Neutrophil (primary cell): ENCODE data around the gene OR2M5.

Experiments
- H3K27ac ChIP-seq: fragments of 200-600 bp; sonication (generic); 2 replicates; pipeline ENCODE4 v1.5.1; 2016; ENCODE audit warnings: mild to moderate bottlenecking, moderate library complexity
- H3K27me3 ChIP-seq: fragments of 200-600 bp; sonication (generic); 2 replicates; pipeline ENCODE4 v1.6.0; 2016; ENCODE audit warnings: mild to moderate bottlenecking
- H3K36me3 ChIP-seq: fragments of 200-600 bp; sonication (generic); 2 replicates; pipeline ENCODE4 v1.5.1; 2017
- H3K4me1 ChIP-seq, 2 experiments: fragments of 200-600 bp in 1 of 2; sonication (generic) in 1 of 2; 1 replicate in 1 of 2; 2 replicates in 1 of 2; pipeline versions ENCODE4 v1.5.1 to v1.6.1; 2013 to 2016; ENCODE audit warnings: low read depth in 1 of 2, low read length in 1 of 2, mild to moderate bottlenecking in 1 of 2, moderate library complexity in 1 of 2; ENCODE audit not compliant: control insufficient read depth in 1 of 2, insufficient read depth in 1 of 2
- H3K4me3 ChIP-seq, 2 experiments: fragments of 200-600 bp in 1 of 2; sonication (generic) in 1 of 2; 1 replicate in 1 of 2; 2 replicates in 1 of 2; pipeline ENCODE4 v1.5.1; 2013 to 2016; ENCODE audit warnings: low read depth in 1 of 2, low read length in 1 of 2, mild to moderate bottlenecking in 1 of 2, moderate library complexity in 1 of 2
- H3K9me3 ChIP-seq: fragments of 200-600 bp; sonication (generic); 2 replicates; pipeline ENCODE4 v1.5.1; 2016
- TF ChIP-seq, protein P1 (sequence below): fragments of 200-600 bp; sonication (generic); IDR thresholded peaks from 2 replicates; pipeline ENCODE4 v1.5.1; 2016; ENCODE audit warnings: antibody characterized with exemption

OR2M5 gene

DNA sequence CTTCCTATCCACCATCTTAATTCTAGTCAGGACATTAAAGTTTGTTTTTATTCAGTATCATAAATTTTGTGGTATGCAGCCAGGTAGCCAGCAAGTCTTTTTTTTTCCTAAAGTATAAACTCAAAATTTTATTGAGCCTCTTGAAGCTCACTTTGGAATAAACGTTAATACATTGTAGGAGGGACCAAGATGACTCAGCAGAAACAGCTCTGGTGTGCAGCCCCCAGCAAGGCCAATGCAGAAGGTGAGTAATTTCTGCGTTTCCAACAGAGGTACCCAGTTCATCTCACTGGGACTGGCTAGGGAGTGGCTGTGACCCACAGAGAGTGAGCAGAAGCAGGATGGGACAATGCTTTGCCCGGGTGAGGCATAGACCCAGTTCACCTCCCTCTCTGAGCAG, 42.4 kb downstream of the OR2M5 start:
- TF ChIP-seq, protein P1, sequence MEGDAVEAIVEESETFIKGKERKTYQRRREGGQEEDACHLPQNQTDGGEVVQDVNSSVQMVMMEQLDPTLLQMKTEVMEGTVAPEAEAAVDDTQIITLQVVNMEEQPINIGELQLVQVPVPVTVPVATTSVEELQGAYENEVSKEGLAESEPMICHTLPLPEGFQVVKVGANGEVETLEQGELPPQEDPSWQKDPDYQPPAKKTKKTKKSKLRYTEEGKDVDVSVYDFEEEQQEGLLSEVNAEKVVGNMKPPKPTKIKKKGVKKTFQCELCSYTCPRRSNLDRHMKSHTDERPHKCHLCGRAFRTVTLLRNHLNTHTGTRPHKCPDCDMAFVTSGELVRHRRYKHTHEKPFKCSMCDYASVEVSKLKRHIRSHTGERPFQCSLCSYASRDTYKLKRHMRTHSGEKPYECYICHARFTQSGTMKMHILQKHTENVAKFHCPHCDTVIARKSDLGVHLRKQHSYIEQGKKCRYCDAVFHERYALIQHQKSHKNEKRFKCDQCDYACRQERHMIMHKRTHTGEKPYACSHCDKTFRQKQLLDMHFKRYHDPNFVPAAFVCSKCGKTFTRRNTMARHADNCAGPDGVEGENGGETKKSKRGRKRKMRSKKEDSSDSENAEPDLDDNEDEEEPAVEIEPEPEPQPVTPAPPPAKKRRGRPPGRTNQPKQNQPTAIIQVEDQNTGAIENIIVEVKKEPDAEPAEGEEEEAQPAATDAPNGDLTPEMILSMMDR, result no peak

DNA sequence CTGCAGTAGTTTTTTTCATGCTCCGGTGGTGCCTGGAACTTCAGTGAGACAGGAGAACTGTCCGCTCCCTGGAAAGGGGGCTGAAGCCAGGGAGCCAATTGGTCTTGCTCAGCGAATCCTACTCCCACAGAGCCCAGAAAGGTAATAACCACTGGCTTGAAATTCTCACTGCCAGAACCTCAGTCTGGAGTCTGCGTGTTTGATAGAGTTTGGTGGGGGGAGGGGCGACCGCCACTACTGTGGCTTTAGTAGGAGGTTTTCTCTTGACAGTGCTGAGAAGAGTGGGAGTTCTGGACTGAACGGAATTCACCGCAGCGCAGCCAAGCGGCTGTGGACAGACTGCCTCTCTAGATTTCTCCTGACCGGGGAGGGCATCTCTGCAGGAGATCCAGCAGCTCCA, 44.1 kb downstream of the OR2M5 start:
- Histone ChIP-seq H3K9me3 (no peaks in the 10 kb centered on the region), H3K36me3 (no peaks in the 10 kb centered on the region), H3K4me3 (no peak overlapping the region), H3K27me3 (no peaks in the 10 kb centered on the region), H3K4me1 (no peaks in the 10 kb centered on the region), H3K27ac (no peak overlapping the region)
- TF ChIP-seq, protein P1, result no peak

More for the DNA sequence above, 42.4 kb downstream of the OR2M5 start:
- H3K4me1 ChIP-seq, result no peaks in the 10 kb centered on the region
- H3K27ac ChIP-seq, result no peak overlapping the region
- no peaks in the 10 kb centered on the region for H3K27me3 ChIP-seq
- no peak overlapping the region for H3K4me3 ChIP-seq
- no peaks in the 10 kb centered on the region for H3K9me3 ChIP-seq
- H3K36me3 ChIP-seq, result no peaks in the 10 kb centered on the region

DNA sequence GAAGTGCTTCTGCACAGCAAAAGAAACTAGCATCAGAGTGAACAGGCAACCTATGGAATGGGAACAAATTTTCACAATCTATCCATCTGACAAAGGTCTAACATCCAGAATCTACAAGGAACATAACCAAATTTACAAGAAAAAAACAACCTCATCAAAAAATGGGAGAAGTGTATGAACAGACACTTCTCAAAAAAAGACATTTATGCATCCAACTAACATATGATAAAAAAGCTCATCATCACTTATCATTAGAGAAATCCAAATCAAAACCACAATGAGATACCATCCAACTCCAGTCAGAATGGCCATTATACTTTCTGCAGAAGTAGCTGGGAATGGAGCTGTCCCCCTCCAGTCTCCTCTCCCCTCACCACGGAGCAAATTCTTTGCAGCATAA, 49.2 kb downstream of the OR2M5 start:
- no peaks in the 10 kb centered on the region for H3K36me3 ChIP-seq
- TF ChIP-seq, protein P1, result no peak
- H3K4me3 ChIP-seq, result no peak overlapping the region
- no peaks in the 10 kb centered on the region for H3K9me3 ChIP-seq
- no peaks in the 10 kb centered on the region for H3K27me3 ChIP-seq
- no peak overlapping the region for H3K27ac ChIP-seq
- no peaks in the 10 kb centered on the region for H3K4me1 ChIP-seq
